ENCODE results near the gene HGFAC. TPM values are rescaled to one million over a fixed set of nuclear protein-coding genes. Genes with fewer than 3 reads are reported as not detected.

HGFAC gene
- total and polyA plus RNA-seq, 2 of the 13 experiments (the other 11 are each of a cell fraction or from before 2014, with no cell fraction given), result 8.5 to 63.6 TPM

GRCh38 chr4:3442460-3442958, 741 bp downstream of the HGFAC start (continued):
- TF ChIP-seq SOX6 (IDR thresholded peaks at IDR 0.05) (no peak), SOX6 (CRISPR knock-in tag; IDR thresholded peaks at IDR 0.05) (no peak; the same call in 1 of the 2 replicates), BRD4 (CRISPR knock-in tag; IDR thresholded peaks at IDR 0.05) (no peak), MAFG (CRISPR knock-in tag; IDR thresholded peaks at IDR 0.05) (no peak), EED (CRISPR knock-in tag; IDR thresholded peaks at IDR 0.05) (no peak), ZBTB3 (CRISPR knock-in tag; IDR thresholded peaks at IDR 0.05; ENCODE audit: borderline replicate concordance, low read depth) (no peak), MXD1 (CRISPR knock-in tag; IDR thresholded peaks at IDR 0.05) (no peak), MED8 (CRISPR knock-in tag; IDR thresholded peaks at IDR 0.05; ENCODE audit: insufficient replicate concordance) (no peak), NAIF1 (CRISPR knock-in tag; IDR thresholded peaks at IDR 0.05; ENCODE audit: borderline replicate concordance) (no peak), ARID5B (CRISPR knock-in tag; IDR thresholded peaks at IDR 0.05) (peak; percentile 17; the same call in 1 of the 2 replicates), CENPX (CRISPR knock-in tag; IDR thresholded peaks at IDR 0.05) (no peak), ZBTB44 (CRISPR knock-in tag; IDR thresholded peaks at IDR 0.05) (no peak), GTF3A (CRISPR knock-in tag; conservative IDR thresholded peaks at IDR 0.05) (no peak)
- TF ChIP-seq, protein P1, sequence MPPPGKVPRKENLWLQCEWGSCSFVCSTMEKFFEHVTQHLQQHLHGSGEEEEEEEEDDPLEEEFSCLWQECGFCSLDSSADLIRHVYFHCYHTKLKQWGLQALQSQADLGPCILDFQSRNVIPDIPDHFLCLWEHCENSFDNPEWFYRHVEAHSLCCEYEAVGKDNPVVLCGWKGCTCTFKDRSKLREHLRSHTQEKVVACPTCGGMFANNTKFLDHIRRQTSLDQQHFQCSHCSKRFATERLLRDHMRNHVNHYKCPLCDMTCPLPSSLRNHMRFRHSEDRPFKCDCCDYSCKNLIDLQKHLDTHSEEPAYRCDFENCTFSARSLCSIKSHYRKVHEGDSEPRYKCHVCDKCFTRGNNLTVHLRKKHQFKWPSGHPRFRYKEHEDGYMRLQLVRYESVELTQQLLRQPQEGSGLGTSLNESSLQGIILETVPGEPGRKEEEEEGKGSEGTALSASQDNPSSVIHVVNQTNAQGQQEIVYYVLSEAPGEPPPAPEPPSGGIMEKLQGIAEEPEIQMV (CRISPR knock-in tag; IDR thresholded peaks at IDR 0.05; ENCODE audit: low read depth), result no peak
- TF ChIP-seq, protein P2, sequence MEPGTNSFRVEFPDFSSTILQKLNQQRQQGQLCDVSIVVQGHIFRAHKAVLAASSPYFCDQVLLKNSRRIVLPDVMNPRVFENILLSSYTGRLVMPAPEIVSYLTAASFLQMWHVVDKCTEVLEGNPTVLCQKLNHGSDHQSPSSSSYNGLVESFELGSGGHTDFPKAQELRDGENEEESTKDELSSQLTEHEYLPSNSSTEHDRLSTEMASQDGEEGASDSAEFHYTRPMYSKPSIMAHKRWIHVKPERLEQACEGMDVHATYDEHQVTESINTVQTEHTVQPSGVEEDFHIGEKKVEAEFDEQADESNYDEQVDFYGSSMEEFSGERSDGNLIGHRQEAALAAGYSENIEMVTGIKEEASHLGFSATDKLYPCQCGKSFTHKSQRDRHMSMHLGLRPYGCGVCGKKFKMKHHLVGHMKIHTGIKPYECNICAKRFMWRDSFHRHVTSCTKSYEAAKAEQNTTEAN (CRISPR knock-in tag; conservative IDR thresholded peaks at IDR 0.05), result no peak
- TF ChIP-seq, protein P3, sequence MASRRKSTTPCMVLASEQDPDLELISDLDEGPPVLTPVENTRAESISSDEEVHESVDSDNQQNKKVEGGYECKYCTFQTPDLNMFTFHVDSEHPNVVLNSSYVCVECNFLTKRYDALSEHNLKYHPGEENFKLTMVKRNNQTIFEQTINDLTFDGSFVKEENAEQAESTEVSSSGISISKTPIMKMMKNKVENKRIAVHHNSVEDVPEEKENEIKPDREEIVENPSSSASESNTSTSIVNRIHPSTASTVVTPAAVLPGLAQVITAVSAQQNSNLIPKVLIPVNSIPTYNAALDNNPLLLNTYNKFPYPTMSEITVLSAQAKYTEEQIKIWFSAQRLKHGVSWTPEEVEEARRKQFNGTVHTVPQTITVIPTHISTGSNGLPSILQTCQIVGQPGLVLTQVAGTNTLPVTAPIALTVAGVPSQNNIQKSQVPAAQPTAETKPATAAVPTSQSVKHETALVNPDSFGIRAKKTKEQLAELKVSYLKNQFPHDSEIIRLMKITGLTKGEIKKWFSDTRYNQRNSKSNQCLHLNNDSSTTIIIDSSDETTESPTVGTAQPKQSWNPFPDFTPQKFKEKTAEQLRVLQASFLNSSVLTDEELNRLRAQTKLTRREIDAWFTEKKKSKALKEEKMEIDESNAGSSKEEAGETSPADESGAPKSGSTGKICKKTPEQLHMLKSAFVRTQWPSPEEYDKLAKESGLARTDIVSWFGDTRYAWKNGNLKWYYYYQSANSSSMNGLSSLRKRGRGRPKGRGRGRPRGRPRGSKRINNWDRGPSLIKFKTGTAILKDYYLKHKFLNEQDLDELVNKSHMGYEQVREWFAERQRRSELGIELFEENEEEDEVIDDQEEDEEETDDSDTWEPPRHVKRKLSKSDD (CRISPR knock-in tag; IDR thresholded peaks at IDR 0.05; ENCODE audit: low read depth), result no peak; the same call in 1 of the 2 replicates

Data from HepG2 (cell line).